ENCODE results near the gene UBA7.

DNA sequence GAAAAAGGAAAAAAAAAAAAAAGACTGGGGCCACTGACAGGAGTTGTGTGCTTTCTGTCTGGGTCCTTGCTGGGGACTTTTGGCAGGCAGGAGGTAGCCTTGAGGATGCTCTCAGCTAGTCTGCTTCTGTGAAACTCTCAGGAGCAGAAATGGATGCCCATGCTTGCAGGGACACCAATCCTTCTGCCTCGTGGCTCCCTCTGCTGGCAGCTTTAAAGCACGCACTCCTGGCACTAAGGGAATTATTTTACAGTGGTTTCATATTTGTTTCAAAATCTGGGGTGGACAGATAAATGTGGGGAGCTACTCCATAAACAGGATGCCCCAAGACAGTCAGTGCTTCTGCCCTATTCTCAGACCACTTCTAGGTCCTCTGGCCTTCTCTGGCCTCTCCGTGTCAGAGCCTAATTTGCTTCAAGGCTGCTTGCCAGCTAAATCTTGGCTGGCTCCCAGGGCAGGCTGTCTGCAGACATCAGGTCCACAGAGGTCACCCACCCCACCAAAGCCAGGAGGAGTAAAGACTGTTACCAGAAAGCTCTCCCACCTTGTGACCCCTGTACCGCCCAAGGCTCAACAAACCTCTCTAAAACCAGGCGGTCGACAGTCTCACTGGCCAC, 25.5 kb upstream of the UBA7 start:
- TF ChIP-seq, protein P1, sequence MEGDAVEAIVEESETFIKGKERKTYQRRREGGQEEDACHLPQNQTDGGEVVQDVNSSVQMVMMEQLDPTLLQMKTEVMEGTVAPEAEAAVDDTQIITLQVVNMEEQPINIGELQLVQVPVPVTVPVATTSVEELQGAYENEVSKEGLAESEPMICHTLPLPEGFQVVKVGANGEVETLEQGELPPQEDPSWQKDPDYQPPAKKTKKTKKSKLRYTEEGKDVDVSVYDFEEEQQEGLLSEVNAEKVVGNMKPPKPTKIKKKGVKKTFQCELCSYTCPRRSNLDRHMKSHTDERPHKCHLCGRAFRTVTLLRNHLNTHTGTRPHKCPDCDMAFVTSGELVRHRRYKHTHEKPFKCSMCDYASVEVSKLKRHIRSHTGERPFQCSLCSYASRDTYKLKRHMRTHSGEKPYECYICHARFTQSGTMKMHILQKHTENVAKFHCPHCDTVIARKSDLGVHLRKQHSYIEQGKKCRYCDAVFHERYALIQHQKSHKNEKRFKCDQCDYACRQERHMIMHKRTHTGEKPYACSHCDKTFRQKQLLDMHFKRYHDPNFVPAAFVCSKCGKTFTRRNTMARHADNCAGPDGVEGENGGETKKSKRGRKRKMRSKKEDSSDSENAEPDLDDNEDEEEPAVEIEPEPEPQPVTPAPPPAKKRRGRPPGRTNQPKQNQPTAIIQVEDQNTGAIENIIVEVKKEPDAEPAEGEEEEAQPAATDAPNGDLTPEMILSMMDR (conservative IDR thresholded peaks at IDR 0.05), result peak; percentile 93
- no peak for TF ChIP-seq ZFX (IDR thresholded peaks at IDR 0.05)
